K562 (cell line): Measurements from ENCODE around the gene FADS1. TPM values are rescaled to one million over a fixed set of nuclear protein-coding genes. Genes with fewer than 3 reads are reported as not detected.

Experiments used
- AFF4 ChIP-seq: sonication (generic); formaldehyde crosslinking; IDR thresholded peaks from 2 replicates; pipeline ENCODE4 v1.8.0; 2023; ENCODE audit warnings: mild to moderate bottlenecking, missing genetic modification reagents
- BACH1 ChIP-seq: fragments of 200-800 bp; sonication (Bioruptor generic); IDR thresholded peaks from 2 replicates; pipeline ENCODE4 v1.6.1; 2016; ENCODE audit warnings: missing genetic modification characterization, missing compliant biosample characterization
- EGR1 ChIP-seq: fragments of 450-650 bp; conservative IDR thresholded peaks from 2 replicates; pipeline ENCODE4 v1.6.1; 2017; ENCODE audit warnings: mild to moderate bottlenecking
- ETV1 ChIP-seq: fragments of 450-650 bp; conservative IDR thresholded peaks from 2 replicates; pipeline ENCODE4 v1.6.1; 2016; ENCODE audit warnings: missing genetic modification characterization, control low read depth, low read depth, missing compliant biosample characterization
- HINFP ChIP-seq: fragments of 450-650 bp; conservative IDR thresholded peaks from 2 replicates; pipeline ENCODE4 v1.6.1; 2016; ENCODE audit warnings: missing genetic modification characterization, low read depth, mild to moderate bottlenecking, control low read depth, missing compliant biosample characterization
- IRF2 ChIP-seq: sonication (generic); formaldehyde crosslinking; IDR thresholded peaks from 2 replicates; pipeline ENCODE4 v1.8.1; 2022; ENCODE audit warnings: mild to moderate bottlenecking, missing genetic modification reagents
- MTA1 ChIP-seq: fragments of 450-650 bp; IDR thresholded peaks from 2 replicates; pipeline ENCODE4 v1.6.1; 2017; ENCODE audit warnings: borderline replicate concordance
- PCBP1 ChIP-seq: fragments of 200-400 bp; formaldehyde crosslinking; IDR thresholded peaks from 2 replicates; pipeline ENCODE4 v1.6.1; 2018; ENCODE audit warnings: mild to moderate bottlenecking, low read depth, low read length; ENCODE audit not compliant: poor library complexity, severe bottlenecking
- SAFB2 ChIP-seq: fragments of 200-400 bp; formaldehyde crosslinking; IDR thresholded peaks from 2 replicates; pipeline ENCODE4 v1.6.1; 2018; ENCODE audit warnings: borderline replicate concordance, low read length, low read depth, moderate library complexity; ENCODE audit not compliant: severe bottlenecking
- TAF1 ChIP-seq: IDR thresholded peaks from 2 replicates; pipeline ENCODE4 v1.6.1; 2011; ENCODE audit warnings: mild to moderate bottlenecking, low read length, moderate library complexity; ENCODE audit not compliant: insufficient read depth, control insufficient read depth, severe bottlenecking; ENCODE audit errors: extremely low read depth
- TAF15 ChIP-seq: fragments of 200-400 bp; formaldehyde crosslinking; IDR thresholded peaks from 2 replicates; pipeline ENCODE4 v1.6.1; 2017; ENCODE audit warnings: mild to moderate bottlenecking, low read depth, low read length, moderate library complexity
- ZBTB8A ChIP-seq: fragments of 450-650 bp; IDR thresholded peaks from 2 replicates; pipeline ENCODE4 v1.6.1; 2018; ENCODE audit warnings: mild to moderate bottlenecking, moderate library complexity; ENCODE audit not compliant: partially characterized antibody
- ZNF511 ChIP-seq: sonication (generic); formaldehyde crosslinking; IDR thresholded peaks from 2 replicates; pipeline ENCODE4 v1.8.0; 2022; ENCODE audit warnings: mild to moderate bottlenecking, missing genetic modification reagents
- polyA plus RNA-seq, 8 experiments: library from polyadenylated mRNA; depleted of rRNA in 4 of 8; stranded (reverse) in 5 of 8; unstranded in 3 of 8; fragments of >200 nt; fragmentation: Nextera tagmentation in 2 of 8; fragmentation: Illumina TruSeq in 1 of 8; extraction: Ambion mirVana in 2 of 8; extraction: Trizol in 1 of 8; gene quantifications; 2 replicates each; pipeline versions ENCODE4 v1.2.1 to v1.2.3, GENCODE V29; 2011 to 2014; ENCODE audit warnings: inconsistent platforms in 1 of 8, missing spikeins in 1 of 8
- total RNA-seq, 7 experiments: library from RNA; depleted of rRNA in 6 of 7; stranded (reverse); fragments of >200 nt in 6 of 7; fragmentation: Illumina TruSeq in 2 of 7; extraction: Trizol in 2 of 7; gene quantifications; 2 replicates each; pipeline versions ENCODE4 v1.2.1 to v1.2.3, GENCODE V29; 2011 to 2021; ENCODE audit warnings: low replicate concordance in 1 of 7

Gene FADS1
- total and polyA plus RNA-seq, 9 of the 15 experiments (the other 6 are each of a cell fraction or from before 2014, with no cell fraction given) = 110 to 864 (median 364) TPM

GRCh38 chr11:61800331-61801281 lies 16.2 kb downstream of the FADS1 start (continued):
- TF ChIP-seq HINFP (tag) (no peak), IRF2 (CRISPR knock-in tag) (no peak), SAFB2 (no peak), TAF1 (no peak), PCBP1 (no peak), ZBTB8A (no peak), AFF4 (CRISPR knock-in tag) (no peak), TAF15 (no peak), ZNF511 (CRISPR knock-in tag) (no peak), MTA1 (peak; percentile 64; the same call in 1 of the 2 replicates), ETV1 (tag) (no peak), BACH1 (tag) (peak; percentile 57; the same call in 1 of the 2 replicates), EGR1 (peak; percentile 64)
